ENCODE data around the gene NSUN6.

- TF ChIP-seq CTCF (optimal IDR thresholded peaks at IDR 0.05 in 1 of 3, IDR thresholded peaks at IDR 0.05 in 1 of 3, conservative IDR thresholded peaks at IDR 0.05 in 1 of 3; ENCODE audit: extremely low read depth in 1 of 3, insufficient read depth in 2 of 3, low read length in 3 of 3) (no peak), EZH2 (IDR thresholded peaks at IDR 0.05; ENCODE audit: low read length) (no peak)
Measured at GRCh38 chr10:18556522-18557147, 94.8 kb downstream of the NSUN6 start.
